Chondrocyte (in vitro differentiated cells): ENCODE results near the gene GRK3. TPM values are rescaled to one million over a fixed set of nuclear protein-coding genes. Genes with fewer than 3 reads are reported as not detected.

ENCODE experiments used
- DNase-seq: peaks from one replicate; pipeline ENCODE4 v3.0.0; 2021; ENCODE audit warnings: mixed read lengths, low spot score
- H3K27ac Mint-ChIP-seq: one replicate; pipeline ENCODE4 v1.8.0; 2021; ENCODE audit warnings: mild to moderate bottlenecking, moderate library complexity, mixed read lengths; ENCODE audit not compliant: unreplicated experiment
- H3K27me3 Mint-ChIP-seq: 2 replicates; pipeline ENCODE4 v1.8.0; 2021; ENCODE audit warnings: low read depth, mixed read lengths
- H3K36me3 Mint-ChIP-seq: 2 replicates; pipeline ENCODE4 v1.8.0; 2021; ENCODE audit warnings: low read depth, mixed read lengths
- H3K4me1 Mint-ChIP-seq: 2 replicates; pipeline ENCODE4 v1.8.0; 2021; ENCODE audit warnings: low read depth, mild to moderate bottlenecking, mixed read lengths
- H3K4me3 Mint-ChIP-seq: one replicate; pipeline ENCODE4 v1.8.0; 2021; ENCODE audit warnings: mild to moderate bottlenecking, moderate library complexity, mixed read lengths; ENCODE audit not compliant: unreplicated experiment
- H3K9me3 Mint-ChIP-seq: 2 replicates; pipeline ENCODE4 v1.8.0; 2021; ENCODE audit warnings: low read depth, mixed read lengths
- CTCF ChIP-seq: fragments of 200-600 bp; sonication (generic); IDR thresholded peaks from 2 replicates; pipeline ENCODE4 v1.5.0; 2021; ENCODE audit warnings: antibody characterized with exemption, mild to moderate bottlenecking, moderate library complexity
- total RNA-seq: library from RNA; stranded (reverse); gene quantifications from 3 replicates; pipeline ENCODE4 v1.2.1, GENCODE V29; 2021

The GRK3 gene
- total RNA-seq, 1 donor from 2014 or later = 2.0 TPM

GRCh38 chr22:25714739-25715138, 150.3 kb downstream of the GRK3 start:
- DNase-seq = no peak
- no peak for TF ChIP-seq CTCF
- Mint-ChIP-seq H3K4me1 (peaks cover 9% of the 10 kb centered on the region), H3K9me3 (no peaks in the 10 kb centered on the region), H3K27me3 (no peaks in the 10 kb centered on the region), H3K36me3 (peaks cover 1% of the 10 kb centered on the region), H3K27ac (no peak overlapping the region), H3K4me3 (no peak overlapping the region)

GRCh38 chr22:25716637-25717036, 152.2 kb downstream of the GRK3 start:
- no peak overlapping the region for H3K27ac Mint-ChIP-seq
- H3K9me3 Mint-ChIP-seq = no peaks in the 10 kb centered on the region
- TF ChIP-seq CTCF = no peak
- H3K36me3 Mint-ChIP-seq = no peaks in the 10 kb centered on the region
- no peaks in the 10 kb centered on the region for H3K27me3 Mint-ChIP-seq
- H3K4me3 Mint-ChIP-seq = no peak overlapping the region
- DNase-seq = no peak
- H3K4me1 Mint-ChIP-seq = peaks cover 9% of the 10 kb centered on the region

- peaks cover 9% of the 10 kb centered on the region for H3K4me1 Mint-ChIP-seq
- no peak for TF ChIP-seq CTCF
- no peak for DNase-seq
- no peak overlapping the region for H3K27ac Mint-ChIP-seq
- no peaks in the 10 kb centered on the region for H3K9me3 Mint-ChIP-seq
- no peaks in the 10 kb centered on the region for H3K36me3 Mint-ChIP-seq
- no peaks in the 10 kb centered on the region for H3K27me3 Mint-ChIP-seq
- H3K4me3 Mint-ChIP-seq = no peak overlapping the region
Observed at GRCh38 chr22:25718135-25718840, 153.8 kb downstream of the GRK3 start.

GRCh38 chr22:25722223-25722622, 157.7 kb downstream of the GRK3 start:
- H3K4me1 Mint-ChIP-seq = peaks cover 12% of the 10 kb centered on the region
- H3K9me3 Mint-ChIP-seq = no peaks in the 10 kb centered on the region
- H3K4me3 Mint-ChIP-seq = no peak overlapping the region
- no peak for TF ChIP-seq CTCF
- no peak for DNase-seq
- no peaks in the 10 kb centered on the region for H3K36me3 Mint-ChIP-seq
- H3K27me3 Mint-ChIP-seq = no peaks in the 10 kb centered on the region
- no peak overlapping the region for H3K27ac Mint-ChIP-seq

- no peak overlapping the region for H3K27ac Mint-ChIP-seq
- TF ChIP-seq CTCF = no peak
- H3K36me3 Mint-ChIP-seq = no peaks in the 10 kb centered on the region
- H3K4me1 Mint-ChIP-seq = peaks cover 12% of the 10 kb centered on the region
- no peaks in the 10 kb centered on the region for H3K9me3 Mint-ChIP-seq
- no peak overlapping the region for H3K4me3 Mint-ChIP-seq
- no peak for DNase-seq
- H3K27me3 Mint-ChIP-seq = no peaks in the 10 kb centered on the region
Observed at GRCh38 chr22:25722626-25723025, 158.2 kb downstream of the GRK3 start.
